Kidney epithelial cell (primary cell): ENCODE results near the gene SERPINC1. TPM values are rescaled to one million over a fixed set of nuclear protein-coding genes. Genes with fewer than 3 reads are reported as not detected.

ENCODE experiments used
- DNase-seq: peaks from one replicate; pipeline ENCODE4 v3.0.0-alpha.2; 2010; ENCODE audit warnings: low read depth
- H3K27me3 ChIP-seq: 2 replicates; pipeline ENCODE4 v1.6.0; 2011; ENCODE audit warnings: low read length; ENCODE audit not compliant: control insufficient read depth, insufficient read depth
- H3K36me3 ChIP-seq: 2 replicates; pipeline ENCODE4 v1.5.1; 2011; ENCODE audit warnings: low read length; ENCODE audit not compliant: control insufficient read depth, insufficient read depth
- H3K4me3 ChIP-seq: 2 replicates; pipeline ENCODE4 v1.5.1; 2011; ENCODE audit warnings: low read depth, mild to moderate bottlenecking, control low read depth, low read length
- total RNA-seq: library from RNA; depleted of rRNA; stranded (reverse); fragments of >200 nt; gene quantifications from 2 replicates; pipeline ENCODE4 v1.2.3, GENCODE V29; 2015
- TF ChIP-seq, protein P1 (sequence below): IDR thresholded peaks from 2 replicates; pipeline ENCODE4 v1.5.1; 2011; ENCODE audit warnings: mild to moderate bottlenecking, moderate library complexity, low read length, control low read depth, inconsistent platforms; ENCODE audit not compliant: insufficient read depth, poor library complexity, severe bottlenecking

SERPINC1 gene
- total RNA-seq, 1 donor from 2014 or later: 0.25 TPM

- no peak overlapping the region for H3K4me3 ChIP-seq
- TF ChIP-seq, protein P1, sequence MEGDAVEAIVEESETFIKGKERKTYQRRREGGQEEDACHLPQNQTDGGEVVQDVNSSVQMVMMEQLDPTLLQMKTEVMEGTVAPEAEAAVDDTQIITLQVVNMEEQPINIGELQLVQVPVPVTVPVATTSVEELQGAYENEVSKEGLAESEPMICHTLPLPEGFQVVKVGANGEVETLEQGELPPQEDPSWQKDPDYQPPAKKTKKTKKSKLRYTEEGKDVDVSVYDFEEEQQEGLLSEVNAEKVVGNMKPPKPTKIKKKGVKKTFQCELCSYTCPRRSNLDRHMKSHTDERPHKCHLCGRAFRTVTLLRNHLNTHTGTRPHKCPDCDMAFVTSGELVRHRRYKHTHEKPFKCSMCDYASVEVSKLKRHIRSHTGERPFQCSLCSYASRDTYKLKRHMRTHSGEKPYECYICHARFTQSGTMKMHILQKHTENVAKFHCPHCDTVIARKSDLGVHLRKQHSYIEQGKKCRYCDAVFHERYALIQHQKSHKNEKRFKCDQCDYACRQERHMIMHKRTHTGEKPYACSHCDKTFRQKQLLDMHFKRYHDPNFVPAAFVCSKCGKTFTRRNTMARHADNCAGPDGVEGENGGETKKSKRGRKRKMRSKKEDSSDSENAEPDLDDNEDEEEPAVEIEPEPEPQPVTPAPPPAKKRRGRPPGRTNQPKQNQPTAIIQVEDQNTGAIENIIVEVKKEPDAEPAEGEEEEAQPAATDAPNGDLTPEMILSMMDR: no peak
- H3K36me3 ChIP-seq: no peaks in the 10 kb centered on the region
- DNase-seq: no peak
- no peaks in the 10 kb centered on the region for H3K27me3 ChIP-seq
Measured at GRCh38 chr1:173917635-173918493, 737 bp upstream of the SERPINC1 start.

GRCh38 chr1:173916667-173917066 lies 460 bp downstream of the SERPINC1 start:
- Histone ChIP-seq H3K27me3 (no peaks in the 10 kb centered on the region), H3K36me3 (no peaks in the 10 kb centered on the region), H3K4me3 (no peak overlapping the region)
- TF ChIP-seq, protein P1: no peak
- no peak for DNase-seq

DNA sequence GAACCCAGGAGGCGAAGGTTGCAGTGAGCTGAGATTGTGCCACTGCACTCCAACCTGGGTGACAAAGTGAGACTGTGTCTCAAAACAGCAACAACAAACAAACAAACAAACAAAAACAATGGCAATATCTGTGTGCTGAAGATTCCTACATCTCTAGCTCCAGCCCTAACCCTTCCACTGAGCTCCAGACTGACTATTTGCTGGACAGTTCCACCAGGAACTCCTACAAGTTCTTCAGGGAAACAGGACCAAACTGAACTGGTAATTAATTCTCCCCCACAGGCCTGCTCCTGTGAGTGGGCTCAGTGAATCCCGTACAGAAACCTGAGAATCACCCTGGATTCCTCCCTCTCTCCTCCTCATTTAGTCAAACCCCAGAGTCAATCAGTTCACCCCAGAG lies 1.5 kb downstream of the SERPINC1 start:
- Histone ChIP-seq H3K27me3 (no peaks in the 10 kb centered on the region), H3K36me3 (no peaks in the 10 kb centered on the region), H3K4me3 (no peak overlapping the region)
- TF ChIP-seq, protein P1: no peak
- no peak for DNase-seq

DNA sequence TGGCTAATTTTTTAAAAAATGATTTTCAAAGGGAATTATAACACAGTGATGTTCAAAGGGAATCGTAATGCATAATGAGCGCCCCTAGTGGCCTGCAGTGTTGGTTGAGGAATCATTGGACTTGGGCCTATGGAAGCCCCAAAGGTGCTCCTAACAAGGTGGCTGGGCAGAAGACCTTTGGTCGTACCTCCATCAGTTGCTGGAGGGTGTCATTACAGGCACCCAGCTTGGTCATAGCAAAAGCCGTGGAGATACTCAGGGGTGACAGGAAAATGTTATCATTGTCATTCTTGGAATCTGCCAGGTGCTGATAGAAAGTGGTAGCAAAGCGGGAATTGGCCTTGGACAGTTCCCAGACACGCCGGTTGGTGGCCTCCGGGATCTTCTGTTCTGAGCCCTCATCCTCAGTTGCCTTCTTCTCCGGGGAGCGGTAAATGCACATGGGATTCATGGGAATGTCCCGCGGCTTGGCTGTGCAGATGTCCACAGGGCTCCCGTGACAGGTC lies 2.7 kb downstream of the SERPINC1 start:
- Histone ChIP-seq H3K27me3 (no peaks in the 10 kb centered on the region), H3K36me3 (no peaks in the 10 kb centered on the region), H3K4me3 (no peak overlapping the region)
- TF ChIP-seq, protein P1: peak; percentile 61
- DNase-seq: no peak

DNA sequence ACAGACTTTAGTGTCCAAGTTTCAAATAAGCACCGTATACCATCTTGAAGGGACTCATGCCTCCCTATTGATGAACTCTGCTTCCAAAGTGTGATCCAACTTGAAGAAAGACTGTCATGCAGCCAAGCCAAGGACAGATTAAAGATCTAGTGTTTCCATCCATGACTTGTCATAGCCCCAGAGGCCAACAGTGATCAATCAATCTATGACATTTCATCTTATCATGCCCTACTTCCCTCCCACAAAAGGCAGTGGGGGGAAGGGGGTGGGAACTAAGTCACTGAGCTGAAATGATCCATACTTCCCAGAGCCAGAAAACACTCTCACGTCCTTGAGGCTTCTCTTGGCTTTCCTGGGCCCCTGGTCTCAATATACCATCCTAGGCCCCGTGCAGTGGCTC lies 4.0 kb downstream of the SERPINC1 start:
- DNase-seq: no peak
- TF ChIP-seq, protein P1: no peak
- no peaks in the 10 kb centered on the region for H3K27me3 ChIP-seq
- no peak overlapping the region for H3K4me3 ChIP-seq
- H3K36me3 ChIP-seq: no peaks in the 10 kb centered on the region
